Measurements from ENCODE around the gene SH3GL3. TPM values are rescaled to one million over a fixed set of nuclear protein-coding genes. Genes with fewer than 3 reads are reported as not detected.

The SH3GL3 gene
- total and polyA plus RNA-seq, 10 donors: 0.06 TPM; not detected in 9

GRCh38 chr15:83547168-83547567 is 100.0 kb downstream of the SH3GL3 start:
- 85 to 97% (median 91%) methylated on average over 2 to 4 of the region's 4 CpGs for WGBS, 5 donors
- Histone ChIP-seq H3K36me3 (no peaks in the 10 kb centered on the region), H3K27me3 (replicated peaks in 1 of 7) (peaks cover 0 to 14% (median 0%) of the 10 kb centered on the region in 7 donors), H3K4me1 (no peaks in the 10 kb centered on the region), H3K4me3 (no peak overlapping the region), H3K9me3 (peaks cover 0 to 25% (median 0%) of the 10 kb centered on the region in 8 donors), H3K27ac (no peak overlapping the region)
- TF ChIP-seq POLR2AphosphoS5 (IDR thresholded peaks at IDR 0.05): no peak
- no peak for TF ChIP-seq CTCF (IDR thresholded peaks at IDR 0.05 in 8 of 11, conservative IDR thresholded peaks at IDR 0.05 in 3 of 11)
- TF ChIP-seq POLR2A (IDR thresholded peaks at IDR 0.05): no peak
- DNase-seq: no peak
- intact Hi-C loops (cut with DNase I; ENCODE audit: low total_unique reads): no loop called here

- no peak overlapping the region for H3K27ac ChIP-seq
- H3K4me3 ChIP-seq: no peak overlapping the region
- WGBS, 5 donors: 20 to 41% (median 30%) methylated on average over 1 of the region's 1 CpG
- H3K27me3 ChIP-seq (replicated peaks in 1 of 7): peaks cover 0 to 21% (median 0%) of the 10 kb centered on the region in 7 donors
- H3K9me3 ChIP-seq: peaks cover 0 to 17% (median 0%) of the 10 kb centered on the region in 8 donors
- TF ChIP-seq POLR2AphosphoS5 (IDR thresholded peaks at IDR 0.05): no peak
- TF ChIP-seq CTCF (IDR thresholded peaks at IDR 0.05 in 8 of 11, conservative IDR thresholded peaks at IDR 0.05 in 3 of 11): no peak
- no peak for TF ChIP-seq POLR2A (IDR thresholded peaks at IDR 0.05)
- DNase-seq: no peak
- intact Hi-C loops (cut with DNase I; ENCODE audit: low total_unique reads): no loop called here
- no peaks in the 10 kb centered on the region for H3K4me1 ChIP-seq
- H3K36me3 ChIP-seq: no peaks in the 10 kb centered on the region
Measured at GRCh38 chr15:83549623-83550022, 102.5 kb downstream of the SH3GL3 start.

GRCh38 chr15:83554558-83554957 is 107.4 kb downstream of the SH3GL3 start:
- Histone ChIP-seq H3K27ac (no peak overlapping the region), H3K36me3 (no peaks in the 10 kb centered on the region), H3K4me3 (no peak overlapping the region), H3K9me3 (no peaks in the 10 kb centered on the region), H3K27me3 (replicated peaks in 1 of 7) (peaks cover 0 to 19% (median 0%) of the 10 kb centered on the region in 7 donors), H3K4me1 (peaks cover 0 to 3% (median 0%) of the 10 kb centered on the region in 6 donors)
- TF ChIP-seq POLR2A (IDR thresholded peaks at IDR 0.05): no peak
- no peak for TF ChIP-seq CTCF (IDR thresholded peaks at IDR 0.05 in 8 of 11, conservative IDR thresholded peaks at IDR 0.05 in 3 of 11)
- TF ChIP-seq POLR2AphosphoS5 (IDR thresholded peaks at IDR 0.05): no peak
- intact Hi-C loops (cut with DNase I; ENCODE audit: low total_unique reads): no loop called here
- no peak for DNase-seq
- 83 to 94% (median 88%) methylated on average over 5 of the region's 5 CpGs for WGBS, 5 donors

- H3K27me3 ChIP-seq (replicated peaks in 1 of 7): peaks cover 0 to 19% (median 0%) of the 10 kb centered on the region in 7 donors
- 72 to 90% (median 87%) methylated on average over 2 of the region's 2 CpGs for WGBS, 5 donors
- no peaks in the 10 kb centered on the region for H3K9me3 ChIP-seq
- intact Hi-C loops (cut with DNase I; ENCODE audit: low total_unique reads): loop anchor here (5.0 kb wide), 1 partner anchor 308 kb away; no protein-coding TSS in a partner anchor
- no peak overlapping the region for H3K4me3 ChIP-seq
- no peaks in the 10 kb centered on the region for H3K36me3 ChIP-seq
- no peak overlapping the region for H3K27ac ChIP-seq
- H3K4me1 ChIP-seq: peaks cover 0 to 3% (median 0%) of the 10 kb centered on the region in 6 donors
- DNase-seq: no peak
- no peak for TF ChIP-seq CTCF (IDR thresholded peaks at IDR 0.05 in 8 of 11, conservative IDR thresholded peaks at IDR 0.05 in 3 of 11)
- TF ChIP-seq POLR2A (IDR thresholded peaks at IDR 0.05): no peak
- TF ChIP-seq POLR2AphosphoS5 (IDR thresholded peaks at IDR 0.05): no peak
Measured at GRCh38 chr15:83555383-83555782, 108.2 kb downstream of the SH3GL3 start.
